Measurements from ENCODE around the gene NLRC3. TPM values are rescaled to one million over a fixed set of nuclear protein-coding genes. Genes with fewer than 3 reads are reported as not detected.

Gene NLRC3
- total RNA-seq, 1 donor from 2014 or later: 22.2 TPM

- ATAC-seq (ENCODE audit: low read depth) (peak; percentile 62), DNase-seq (no peak)
- H3K27ac Mint-ChIP-seq: peak overlapping the region; percentile 92
- peak overlapping the region; percentile 78 for H3K4me3 Mint-ChIP-seq
- intact Hi-C loops (cut with micrococcal nuclease): loop anchor here (2.0 kb wide), 1 partner anchor 52 kb away; no protein-coding TSS in a partner anchor
- H3K27me3 Mint-ChIP-seq: no peaks in the 10 kb centered on the region
- no peaks in the 10 kb centered on the region for H3K9me3 Mint-ChIP-seq
- H3K36me3 Mint-ChIP-seq (ENCODE audit: low read depth): peaks cover 22% of the 10 kb centered on the region
- ChIA-PET POLR2A (interaction anchor here (0.6 to 1.9 kb wide), 6 partner anchors 9 to 1116 kb away, joined by 3 to 6 read pairs (median 4); partner anchors contain the start of genes SLX4 and ZNF263), CTCF (no interaction called here)
- peaks cover 55% of the 10 kb centered on the region for H3K4me1 Mint-ChIP-seq
- no peak for TF ChIP-seq CTCF (IDR thresholded peaks at IDR 0.05)
Observed at GRCh38 chr16:3578610-3579551, 1.7 kb upstream of the NLRC3 start.

DNA sequence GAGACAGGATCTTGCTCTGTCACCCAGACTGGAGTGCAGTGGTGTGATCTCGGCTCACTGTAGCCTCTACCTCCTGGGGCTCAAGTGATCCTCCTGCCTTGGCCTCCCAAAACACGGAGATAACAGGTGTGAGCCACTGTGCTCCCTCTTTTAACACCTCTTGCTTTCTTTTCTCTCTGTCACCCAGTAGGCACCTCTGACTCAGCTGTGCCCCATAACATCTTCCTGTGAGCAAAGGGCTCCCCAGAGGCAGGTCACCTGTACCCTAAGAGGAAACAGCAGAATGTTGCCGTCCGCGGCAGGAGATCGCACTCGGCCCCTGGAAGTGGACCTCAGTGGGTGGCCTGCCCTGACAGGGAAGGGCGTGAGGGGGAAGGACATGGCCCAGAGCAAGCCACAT is 918 bp upstream of the NLRC3 start:
- CTCF ChIA-PET: no interaction called here
- ATAC-seq (ENCODE audit: low read depth) (peak; percentile 27), DNase-seq (no peak)
- no peak for TF ChIP-seq CTCF (IDR thresholded peaks at IDR 0.05)
- Mint-ChIP-seq H3K27me3 (no peaks in the 10 kb centered on the region), H3K4me3 (peak overlapping the region; percentile 78), H3K4me1 (peaks cover 59% of the 10 kb centered on the region), H3K9me3 (no peaks in the 10 kb centered on the region), H3K27ac (peak overlapping the region; percentile 92), H3K36me3 (ENCODE audit: low read depth) (peaks cover 19% of the 10 kb centered on the region)
- intact Hi-C loops (cut with micrococcal nuclease): loop anchor here (2.0 kb wide), 1 partner anchor 51 kb away; no protein-coding TSS in a partner anchor
- POLR2A ChIA-PET: interaction anchor here (1.0 to 1.9 kb wide), 4 partner anchors 29 to 1117 kb away, joined by 4 to 6 read pairs (median 4); partner anchors contain the start of gene SLX4

DNA sequence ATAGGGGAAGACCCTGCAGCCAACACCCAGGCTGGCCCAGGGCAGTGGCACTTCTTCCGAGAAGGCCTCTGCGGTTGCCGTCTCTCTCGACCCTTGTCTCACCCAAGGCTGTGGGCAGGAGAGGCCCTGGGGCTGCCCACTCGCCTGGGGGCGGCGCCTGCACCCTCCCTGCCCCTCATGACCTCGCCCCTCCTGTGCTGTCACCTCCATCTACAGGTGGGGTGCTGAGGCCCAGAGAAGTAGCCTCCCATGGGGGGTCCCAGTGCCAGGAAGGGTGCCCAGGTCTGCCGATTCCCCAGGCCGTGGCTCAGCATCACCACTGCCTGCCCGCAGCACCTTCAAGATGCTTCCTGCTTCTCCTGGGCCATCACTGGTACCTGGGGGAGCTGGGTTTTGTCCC is 992 bp downstream of the NLRC3 start:
- intact Hi-C loops (cut with micrococcal nuclease): loop anchor here (2.0 kb wide), 1 partner anchor 35 kb away; the partner anchor contains the start of gene SLX4
- peak; percentile 12 for ATAC-seq (ENCODE audit: low read depth)
- Mint-ChIP-seq H3K36me3 (ENCODE audit: low read depth) (peaks cover 21% of the 10 kb centered on the region), H3K4me3 (peak overlapping the region; percentile 94), H3K27me3 (no peaks in the 10 kb centered on the region), H3K4me1 (peaks cover 63% of the 10 kb centered on the region), H3K9me3 (no peaks in the 10 kb centered on the region), H3K27ac (peak overlapping the region; percentile 92)
- no peak for TF ChIP-seq CTCF (IDR thresholded peaks at IDR 0.05)
- ChIA-PET CTCF (no interaction called here), POLR2A (interaction anchor here (0.9 kb wide), 1 partner anchor 8 kb away, joined by 3 read pairs; no protein-coding TSS in a partner anchor)
- DNase-seq: no peak

DNA sequence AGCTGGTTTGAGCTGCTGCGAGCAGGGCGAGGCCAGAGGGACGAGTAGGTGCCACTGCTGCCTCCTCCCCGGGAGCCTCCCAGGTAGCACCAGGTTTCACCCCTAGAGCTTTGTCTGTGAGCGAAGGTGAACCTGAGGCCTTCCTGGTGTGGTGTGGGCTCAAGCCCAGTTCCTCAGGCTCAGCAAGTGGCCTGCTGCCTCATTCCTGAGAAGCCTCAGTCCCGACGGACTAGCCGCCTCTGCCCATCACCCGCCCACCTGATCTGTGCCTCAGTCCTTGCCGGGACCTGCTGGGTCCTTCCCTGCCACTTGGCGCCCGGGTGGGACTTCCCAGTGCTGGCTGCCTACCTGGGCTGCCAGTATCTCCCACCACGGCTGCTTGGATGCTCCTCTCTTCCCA is 1.7 kb downstream of the NLRC3 start:
- Mint-ChIP-seq H3K36me3 (ENCODE audit: low read depth) (peaks cover 24% of the 10 kb centered on the region), H3K27me3 (no peaks in the 10 kb centered on the region), H3K4me1 (peaks cover 59% of the 10 kb centered on the region), H3K27ac (peak overlapping the region; percentile 66), H3K9me3 (peaks cover 4% of the 10 kb centered on the region), H3K4me3 (peak overlapping the region; percentile 73)
- TF ChIP-seq CTCF (IDR thresholded peaks at IDR 0.05): no peak
- CTCF ChIA-PET: no interaction called here
- POLR2A ChIA-PET: interaction anchor here (0.6 to 0.9 kb wide), 2 partner anchors 7 to 891 kb away, joined by 3 read pairs; no protein-coding TSS in a partner anchor
- ATAC-seq (ENCODE audit: low read depth): no peak
- DNase-seq: no peak
- intact Hi-C loops (cut with micrococcal nuclease): no loop called here

DNA sequence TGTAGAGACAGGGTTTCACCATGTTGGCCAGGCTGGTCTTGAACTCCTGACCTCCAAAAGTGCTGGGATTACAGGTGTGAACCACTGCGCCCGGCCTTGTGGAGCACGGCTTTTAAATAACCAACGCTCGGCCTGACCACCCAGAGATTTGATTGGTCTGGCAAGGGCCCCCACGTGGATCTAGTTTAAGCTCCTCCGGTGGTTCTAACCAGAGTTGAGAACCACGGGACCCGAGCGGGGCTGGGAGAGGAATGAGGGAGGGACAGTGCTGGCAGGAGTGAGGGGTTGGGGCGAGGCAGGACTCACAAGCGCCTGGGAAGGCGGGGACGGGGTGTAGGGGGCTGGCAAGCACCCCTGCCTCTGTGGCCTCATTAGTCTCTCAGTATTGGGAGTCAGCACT is 3.0 kb downstream of the NLRC3 start:
- CTCF ChIA-PET: no interaction called here
- no peak overlapping the region for H3K4me3 Mint-ChIP-seq

More for the DNA sequence above, 3.0 kb downstream of the NLRC3 start:
- POLR2A ChIA-PET: no interaction called here
- Mint-ChIP-seq H3K27ac (no peak overlapping the region), H3K27me3 (no peaks in the 10 kb centered on the region), H3K4me1 (peaks cover 48% of the 10 kb centered on the region), H3K36me3 (ENCODE audit: low read depth) (peaks cover 27% of the 10 kb centered on the region), H3K9me3 (peaks cover 7% of the 10 kb centered on the region)
- ATAC-seq (ENCODE audit: low read depth) (no peak), DNase-seq (no peak)
- intact Hi-C loops (cut with micrococcal nuclease): no loop called here
- no peak for TF ChIP-seq CTCF (IDR thresholded peaks at IDR 0.05)
